HFFc6 (cell line): ENCODE results near the gene TAAR5. TPM values are rescaled to one million over a fixed set of nuclear protein-coding genes. Genes with fewer than 3 reads are reported as not detected.

ENCODE experiments used
- DNase-seq: peaks from one replicate; pipeline ENCODE4 v3.0.0-alpha.2; 2018
- H3K27ac Mint-ChIP-seq: 2 replicates; pipeline ENCODE4 v1.8.0; 2020; ENCODE audit warnings: mild to moderate bottlenecking, mixed read lengths
- H3K27me3 Mint-ChIP-seq: 2 replicates; pipeline ENCODE4 v1.8.0; 2021; ENCODE audit warnings: mild to moderate bottlenecking, moderate library complexity, mixed read lengths; ENCODE audit not compliant: insufficient read depth
- H3K36me3 Mint-ChIP-seq: 2 replicates; pipeline ENCODE4 v1.8.0; 2021; ENCODE audit warnings: low read depth, mixed read lengths
- H3K4me1 Mint-ChIP-seq: 2 replicates; pipeline ENCODE4 v1.8.0; 2020; ENCODE audit warnings: low read depth, mixed read lengths
- H3K4me3 Mint-ChIP-seq: 2 replicates; pipeline ENCODE4 v1.8.0; 2020; ENCODE audit warnings: mild to moderate bottlenecking, moderate library complexity, mixed read lengths
- H3K9me3 Mint-ChIP-seq: 2 replicates; pipeline ENCODE4 v1.8.0; 2020; ENCODE audit warnings: mild to moderate bottlenecking, mixed read lengths
- CTCF ChIP-seq: fragments of 200-600 bp; sonication (generic); IDR thresholded peaks from 2 replicates; pipeline ENCODE4 v1.5.0; 2021; ENCODE audit warnings: antibody characterized with exemption, mild to moderate bottlenecking
- total RNA-seq, 6 experiments: library from RNA; stranded (reverse); fragmentation: NEBNext Ultra II Directional; extraction: Animal tissue kit (Norgen Biotek cat#: 25700); gene quantifications; 2 replicates in 1 of 6; 3 replicates in 5 of 6; pipeline ENCODE4 v1.2.3, GENCODE V29; 2021

TAAR5 gene
- total RNA-seq, 6 experiments from 2014 or later = not detected

- TF ChIP-seq CTCF = no peak
- H3K27ac Mint-ChIP-seq = no peak overlapping the region
- H3K9me3 Mint-ChIP-seq = no peaks in the 10 kb centered on the region
- no peak overlapping the region for H3K4me3 Mint-ChIP-seq
- H3K36me3 Mint-ChIP-seq = no peaks in the 10 kb centered on the region
- DNase-seq = no peak
- no peaks in the 10 kb centered on the region for H3K4me1 Mint-ChIP-seq
- H3K27me3 Mint-ChIP-seq = peaks cover 12% of the 10 kb centered on the region; the same call in 1 of the 2 replicates
Observed at GRCh38 chr6:132551214-132551613, 38.3 kb downstream of the TAAR5 start.

- Mint-ChIP-seq H3K27ac (no peak overlapping the region), H3K27me3 (peaks cover 19% of the 10 kb centered on the region), H3K36me3 (no peaks in the 10 kb centered on the region), H3K4me1 (no peaks in the 10 kb centered on the region), H3K9me3 (no peaks in the 10 kb centered on the region), H3K4me3 (no peak overlapping the region)
- no peak for DNase-seq
- TF ChIP-seq CTCF = no peak
Observed at GRCh38 chr6:132548746-132549463, 40.6 kb downstream of the TAAR5 start.

- no peak for TF ChIP-seq CTCF
- no peak overlapping the region for H3K4me3 Mint-ChIP-seq
- no peak for DNase-seq
- H3K4me1 Mint-ChIP-seq = no peaks in the 10 kb centered on the region
- peaks cover 17% of the 10 kb centered on the region for H3K27me3 Mint-ChIP-seq
- no peaks in the 10 kb centered on the region for H3K36me3 Mint-ChIP-seq
- H3K9me3 Mint-ChIP-seq = no peaks in the 10 kb centered on the region
- no peak overlapping the region for H3K27ac Mint-ChIP-seq
Observed at GRCh38 chr6:132544826-132545225, 44.7 kb downstream of the TAAR5 start.

Other genes starting within 250 kb of the TAAR5 start
- 100 to 1,000 TPM in 5 of 6 experiments, 10 to 100 TPM in 1; 85.0 to 174 (median 153) TPM for gene MOXD1, start 188.3 kb downstream of the TAAR5 start, total RNA-seq
- 10 to 100 TPM; 36.4 to 41.5 (median 39.3) TPM for gene STX7, start 76.6 kb downstream of the TAAR5 start, total RNA-seq
- not detected for gene TAAR9, start 51.5 kb downstream of the TAAR5 start, total RNA-seq
- gene TAAR8, start 37.1 kb downstream of the TAAR5 start, total RNA-seq = not detected
- gene TAAR6, start 19.4 kb downstream of the TAAR5 start, total RNA-seq = not detected
- not detected for gene TAAR2, start 34.5 kb upstream of the TAAR5 start, total RNA-seq
- gene TAAR1, start 69.4 kb upstream of the TAAR5 start, total RNA-seq = not detected
- under 1 TPM in 5 of 6 experiments, not detected in 1; 0.07 to 0.13 (median 0.09) TPM for gene VNN1, start 124.3 kb upstream of the TAAR5 start, total RNA-seq
- gene VNN2, start 168.2 kb upstream of the TAAR5 start, total RNA-seq = not detected
- gene SLC18B1, start 208.9 kb upstream of the TAAR5 start, total RNA-seq = 1 to 10 TPM; 2.9 to 4.1 (median 3.5) TPM
- gene RPS12, start 224.8 kb upstream of the TAAR5 start, total RNA-seq = 1,000 to 10,000 TPM in 4 of 6 experiments, 100 to 1,000 TPM in 2; 826 to 1,148 (median 1,037) TPM